GM21786 (cell line): ENCODE results near the gene RNU7-1.

Experiments
- ATAC-seq: cut with Tn5 transposase; IDR thresholded peaks from one replicate; pipeline ENCODE4 v1.9.1; 2021; ENCODE audit not compliant: unreplicated experiment

RNU7-1 gene

DNA sequence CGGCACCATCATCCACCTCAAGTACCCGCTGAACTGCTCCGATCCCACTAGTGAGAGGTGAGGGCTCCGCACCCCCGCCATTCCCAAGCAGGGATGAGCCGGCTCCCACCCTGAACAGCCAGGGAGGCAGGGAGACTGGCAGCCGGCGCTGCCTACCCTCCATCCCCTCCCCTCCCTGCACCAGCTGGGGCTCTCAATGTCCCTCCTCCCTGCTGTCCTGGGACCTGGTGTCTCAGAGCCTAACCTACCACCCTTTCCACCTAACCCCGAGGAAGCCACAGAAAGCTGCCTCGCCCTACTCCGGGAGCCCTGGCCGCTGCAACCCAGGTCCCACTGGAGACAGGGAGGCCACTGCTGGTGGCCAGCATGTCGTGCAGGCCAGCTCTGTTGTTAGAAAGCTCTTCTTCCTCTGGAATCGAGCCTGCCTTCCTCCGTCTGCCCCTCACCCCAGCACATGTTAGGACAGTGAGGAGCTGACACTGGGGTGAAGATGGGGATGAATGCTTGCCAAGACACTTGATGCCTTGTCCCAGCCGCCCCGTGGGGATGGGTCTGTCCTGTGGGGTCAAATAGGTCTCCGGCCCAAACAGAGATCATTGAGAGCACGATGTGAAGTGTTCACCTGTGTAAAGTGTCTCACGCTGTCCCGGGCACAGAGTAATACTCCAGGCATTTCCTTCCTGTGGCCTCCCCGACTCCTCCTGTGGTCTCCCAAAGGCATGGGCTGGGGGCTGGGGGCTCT is 8.7 kb downstream of the RNU7-1 start:
- ATAC-seq = no peak

DNA sequence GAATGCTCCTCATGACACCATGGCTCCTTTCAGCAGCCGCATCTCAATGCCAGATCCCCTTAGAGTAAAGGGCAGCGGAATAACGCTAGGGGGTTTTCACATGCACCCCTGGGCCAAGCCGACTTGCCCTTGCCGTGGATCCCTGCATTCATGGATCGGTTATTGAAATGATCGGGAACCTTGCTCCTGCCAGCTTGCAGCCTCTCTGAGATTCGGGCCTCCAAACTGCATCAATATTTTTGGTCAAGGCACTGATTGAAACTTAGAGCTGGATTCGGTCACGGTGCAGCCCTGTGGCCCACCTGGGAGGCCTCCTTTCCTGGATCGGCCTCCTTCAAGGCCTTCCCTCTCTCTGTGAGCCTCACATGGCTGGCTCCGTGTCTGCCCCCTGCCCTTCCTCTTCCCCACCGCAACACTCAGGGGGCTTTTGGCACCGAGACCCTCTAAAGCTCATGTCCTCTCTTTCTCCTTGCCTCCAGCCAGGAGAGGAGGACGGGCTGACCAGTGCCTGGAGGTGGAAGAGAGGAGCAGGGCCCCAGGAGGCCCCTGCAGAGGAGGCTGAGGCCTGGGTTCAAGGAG is 9.3 kb downstream of the RNU7-1 start:
- no peak for ATAC-seq

DNA sequence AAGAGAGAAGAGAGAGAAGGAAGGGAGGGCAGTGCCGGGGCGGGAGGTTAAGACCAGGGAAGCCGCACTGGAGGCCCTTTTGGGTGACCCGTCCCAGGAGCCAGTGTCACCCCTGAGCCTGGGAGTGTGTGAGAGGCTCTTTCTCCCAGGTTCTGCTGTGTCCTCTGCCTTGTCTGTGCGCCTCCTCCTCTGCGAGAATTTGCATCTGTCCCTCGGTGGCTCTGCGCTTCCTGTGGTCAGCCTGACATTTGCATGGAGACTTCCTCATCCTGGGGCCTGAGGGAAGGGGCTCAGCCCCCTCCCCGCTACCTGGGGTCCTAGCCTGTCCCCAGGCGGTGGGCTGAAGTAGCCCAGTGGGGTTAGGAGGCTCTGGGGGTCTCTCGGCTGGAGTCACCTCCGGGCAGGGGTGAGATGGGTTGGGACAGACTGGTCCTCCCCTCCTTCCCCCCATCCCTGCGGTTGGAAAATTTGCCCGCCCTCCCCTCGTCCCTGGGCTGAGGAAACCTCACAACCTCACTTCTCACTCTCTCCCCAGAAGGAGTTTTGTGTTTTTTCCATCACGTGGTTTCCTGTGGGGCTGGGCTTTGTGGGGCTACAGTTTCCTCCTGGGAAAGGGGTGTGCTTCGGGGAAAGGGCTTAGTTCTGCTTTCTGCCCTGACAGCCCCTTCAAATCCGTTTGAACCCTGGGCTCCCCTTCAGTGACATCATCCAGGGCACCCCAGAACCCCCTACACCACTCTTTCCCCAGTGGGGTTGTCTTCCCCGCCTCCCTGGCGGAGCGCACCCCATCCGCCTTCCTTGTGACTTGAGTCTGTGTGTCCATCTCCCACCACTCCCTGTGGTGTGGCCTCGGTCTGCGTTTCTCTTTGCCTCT is 10.1 kb downstream of the RNU7-1 start:
- peak; percentile 43 for ATAC-seq

DNA sequence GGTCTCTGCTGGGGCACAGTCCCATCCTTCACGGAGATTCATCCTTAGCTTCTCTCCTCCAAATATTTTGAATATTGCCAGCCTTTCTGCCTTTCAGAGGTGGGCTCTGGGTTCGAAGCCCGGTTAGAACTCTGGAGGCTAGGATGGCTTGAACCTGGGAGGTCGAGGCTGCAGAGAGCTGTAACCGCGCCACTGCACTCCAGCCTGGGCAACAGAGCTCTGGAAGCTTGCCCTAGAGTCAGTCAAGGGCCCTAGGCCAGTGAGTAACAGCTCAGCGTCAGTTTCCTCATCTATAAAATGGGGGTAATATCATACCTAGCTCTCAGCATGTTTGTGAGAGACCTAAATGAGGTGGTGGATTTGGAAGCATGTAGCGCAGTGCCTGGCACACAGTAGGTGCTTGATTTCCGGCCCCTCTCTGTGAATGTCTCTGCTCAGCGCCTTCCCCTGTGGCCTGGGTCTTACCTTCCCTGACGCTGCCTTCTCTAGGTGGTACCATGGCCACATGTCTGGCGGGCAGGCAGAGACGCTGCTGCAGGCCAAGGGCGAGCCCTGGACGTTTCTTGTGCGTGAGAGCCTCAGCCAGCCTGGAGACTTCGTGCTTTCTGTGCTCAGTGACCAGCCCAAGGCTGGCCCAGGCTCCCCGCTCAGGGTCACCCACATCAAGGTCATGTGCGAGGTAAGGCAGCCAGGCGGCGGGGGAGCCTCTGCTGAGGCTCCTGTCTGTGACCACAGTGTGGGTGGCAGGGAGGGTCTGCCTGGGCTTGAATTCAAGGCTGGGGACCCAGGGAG is 10.9 kb downstream of the RNU7-1 start:
- ATAC-seq = no peak

DNA sequence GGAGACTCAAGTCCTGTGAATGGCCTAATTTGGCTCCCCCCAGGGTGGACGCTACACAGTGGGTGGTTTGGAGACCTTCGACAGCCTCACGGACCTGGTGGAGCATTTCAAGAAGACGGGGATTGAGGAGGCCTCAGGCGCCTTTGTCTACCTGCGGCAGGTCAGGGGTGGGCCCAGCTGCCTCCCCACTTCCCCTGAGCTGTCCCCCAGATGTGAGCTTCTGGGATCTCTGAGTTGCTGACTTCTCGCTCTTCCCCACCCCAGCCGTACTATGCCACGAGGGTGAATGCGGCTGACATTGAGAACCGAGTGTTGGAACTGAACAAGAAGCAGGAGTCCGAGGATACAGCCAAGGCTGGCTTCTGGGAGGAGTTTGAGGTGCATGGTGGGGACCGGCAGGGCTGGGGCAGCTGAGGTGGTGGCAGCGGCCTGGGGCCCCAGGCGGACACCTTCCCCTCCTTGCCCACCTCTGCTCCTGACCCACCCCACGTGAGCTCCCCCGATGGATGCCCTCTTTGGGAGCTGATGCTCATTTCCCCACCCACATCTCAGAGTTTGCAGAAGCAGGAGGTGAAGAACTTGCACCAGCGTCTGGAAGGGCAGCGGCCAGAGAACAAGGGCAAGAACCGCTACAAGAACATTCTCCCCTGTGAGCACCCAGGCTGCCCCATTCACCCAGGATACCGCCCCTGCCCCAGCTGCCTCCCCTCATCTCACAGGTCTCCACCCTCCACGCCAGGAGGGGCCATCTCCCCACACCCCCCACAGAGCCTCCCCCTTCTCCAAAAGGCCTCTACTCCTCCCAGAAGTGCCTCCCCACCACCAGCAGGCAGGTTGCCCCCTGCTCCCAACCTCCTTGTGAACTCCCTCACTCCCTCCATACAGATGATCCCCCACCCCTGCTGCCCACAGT is 11.7 kb downstream of the RNU7-1 start:
- no peak for ATAC-seq

DNA sequence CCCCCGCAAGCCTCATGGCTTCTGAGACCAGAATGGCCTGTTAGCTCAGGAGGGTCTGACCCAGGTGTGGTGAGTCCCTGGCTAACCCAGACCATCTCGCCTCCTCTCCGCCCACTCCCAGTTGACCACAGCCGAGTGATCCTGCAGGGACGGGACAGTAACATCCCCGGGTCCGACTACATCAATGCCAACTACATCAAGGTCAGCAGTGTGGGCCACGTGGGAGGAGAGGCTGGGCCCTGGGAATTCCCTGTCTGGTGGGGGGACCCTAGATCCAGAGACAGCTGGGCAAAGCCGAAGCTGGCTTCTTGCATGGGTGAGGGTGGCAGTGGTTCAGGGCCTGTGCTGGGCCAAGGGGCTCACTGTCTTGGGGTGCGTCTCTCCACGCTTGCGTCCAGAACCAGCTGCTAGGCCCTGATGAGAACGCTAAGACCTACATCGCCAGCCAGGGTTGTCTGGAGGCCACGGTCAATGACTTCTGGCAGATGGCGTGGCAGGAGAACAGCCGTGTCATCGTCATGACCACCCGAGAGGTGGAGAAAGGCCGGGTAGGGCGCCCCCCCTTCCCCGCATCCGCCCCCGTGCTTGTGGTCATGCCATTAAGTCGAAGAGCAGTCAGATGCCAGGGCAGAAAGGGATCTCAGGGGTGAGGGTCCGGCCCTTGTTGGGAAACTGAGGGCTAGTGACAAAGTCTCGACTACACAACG is 12.6 kb downstream of the RNU7-1 start:
- ATAC-seq = no peak

DNA sequence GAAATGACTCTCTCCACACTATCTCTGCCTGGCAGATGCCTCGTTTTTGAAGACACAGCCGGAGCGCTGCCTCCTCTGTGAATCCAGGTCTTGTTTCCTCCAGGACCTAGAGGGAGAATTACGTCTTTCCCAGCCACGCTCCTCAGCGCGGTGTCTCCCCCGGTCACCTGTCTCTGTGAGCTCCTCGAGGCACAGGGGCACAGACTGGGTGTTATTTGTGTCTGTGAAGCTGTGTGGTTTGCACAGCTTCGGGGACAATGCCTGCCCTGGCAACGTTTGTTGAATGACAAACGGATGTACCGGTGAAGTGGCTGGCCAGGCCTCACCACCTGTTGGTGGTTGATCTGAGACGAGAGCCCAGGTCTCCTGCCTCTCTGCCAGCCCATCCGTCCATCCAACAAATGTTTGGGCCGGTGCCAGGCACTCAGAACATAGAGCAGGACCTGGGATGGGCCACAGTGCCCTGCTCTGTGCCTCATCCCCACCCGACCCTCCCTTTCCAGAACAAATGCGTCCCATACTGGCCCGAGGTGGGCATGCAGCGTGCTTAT is 13.6 kb downstream of the RNU7-1 start:
- no peak for ATAC-seq

DNA sequence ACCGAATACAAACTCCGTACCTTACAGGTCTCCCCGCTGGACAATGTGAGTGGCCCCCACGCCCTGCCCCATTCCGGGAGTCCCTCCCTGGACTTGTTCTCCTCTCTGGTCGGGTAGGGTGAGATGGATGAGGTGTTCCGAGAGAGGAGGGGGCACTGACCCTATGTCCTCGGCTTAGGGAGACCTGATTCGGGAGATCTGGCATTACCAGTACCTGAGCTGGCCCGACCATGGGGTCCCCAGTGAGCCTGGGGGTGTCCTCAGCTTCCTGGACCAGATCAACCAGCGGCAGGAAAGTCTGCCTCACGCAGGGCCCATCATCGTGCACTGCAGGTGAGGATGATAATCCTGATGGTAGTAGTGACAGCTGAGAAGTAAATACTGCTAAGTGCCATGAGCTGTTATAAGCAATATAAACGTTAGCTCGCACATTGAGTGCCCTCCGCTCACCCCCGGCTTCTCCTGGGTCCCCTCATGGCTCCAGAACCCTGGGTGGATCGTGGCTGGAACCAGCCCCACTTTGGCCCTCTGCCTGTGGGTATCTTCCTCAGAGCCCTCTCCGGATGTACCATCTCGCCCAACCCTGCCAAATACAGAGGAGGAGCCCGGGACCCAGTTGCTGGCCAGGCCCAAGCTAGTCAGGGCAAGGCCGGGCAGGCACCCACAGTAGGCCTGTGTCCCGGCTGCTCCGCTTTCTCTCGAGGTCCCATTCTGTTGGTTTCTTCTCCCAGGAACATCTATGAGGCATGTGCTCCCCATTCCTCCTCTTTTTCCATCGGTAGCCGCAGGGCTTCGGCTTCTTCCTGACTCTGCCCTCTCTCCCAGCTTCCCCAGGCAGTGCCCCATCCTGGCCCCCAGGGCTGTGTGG is 14.4 kb downstream of the RNU7-1 start:
- ATAC-seq = no peak

DNA sequence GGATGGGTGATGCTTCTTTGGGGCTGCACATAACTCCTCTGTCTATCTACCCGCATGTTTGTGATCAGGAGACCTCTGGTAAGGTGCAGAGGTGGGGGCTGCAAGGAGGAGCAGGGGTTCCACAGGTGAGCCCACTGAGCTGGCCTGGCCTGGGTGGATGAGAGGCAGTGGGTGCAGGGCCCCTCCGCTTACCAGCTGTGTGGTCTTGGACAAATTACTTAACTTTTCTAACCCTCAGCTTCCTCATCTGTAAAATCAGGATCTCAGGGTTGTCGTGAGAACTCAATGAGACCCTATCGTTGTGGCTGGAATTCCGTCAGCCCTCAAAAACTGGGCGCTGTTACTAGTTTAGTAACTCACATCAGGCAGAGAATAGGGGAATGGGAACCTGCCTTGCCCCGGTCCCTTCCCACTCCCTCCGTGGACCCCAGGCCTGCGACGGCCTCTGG is 15.0 kb downstream of the RNU7-1 start:
- no peak for ATAC-seq

DNA sequence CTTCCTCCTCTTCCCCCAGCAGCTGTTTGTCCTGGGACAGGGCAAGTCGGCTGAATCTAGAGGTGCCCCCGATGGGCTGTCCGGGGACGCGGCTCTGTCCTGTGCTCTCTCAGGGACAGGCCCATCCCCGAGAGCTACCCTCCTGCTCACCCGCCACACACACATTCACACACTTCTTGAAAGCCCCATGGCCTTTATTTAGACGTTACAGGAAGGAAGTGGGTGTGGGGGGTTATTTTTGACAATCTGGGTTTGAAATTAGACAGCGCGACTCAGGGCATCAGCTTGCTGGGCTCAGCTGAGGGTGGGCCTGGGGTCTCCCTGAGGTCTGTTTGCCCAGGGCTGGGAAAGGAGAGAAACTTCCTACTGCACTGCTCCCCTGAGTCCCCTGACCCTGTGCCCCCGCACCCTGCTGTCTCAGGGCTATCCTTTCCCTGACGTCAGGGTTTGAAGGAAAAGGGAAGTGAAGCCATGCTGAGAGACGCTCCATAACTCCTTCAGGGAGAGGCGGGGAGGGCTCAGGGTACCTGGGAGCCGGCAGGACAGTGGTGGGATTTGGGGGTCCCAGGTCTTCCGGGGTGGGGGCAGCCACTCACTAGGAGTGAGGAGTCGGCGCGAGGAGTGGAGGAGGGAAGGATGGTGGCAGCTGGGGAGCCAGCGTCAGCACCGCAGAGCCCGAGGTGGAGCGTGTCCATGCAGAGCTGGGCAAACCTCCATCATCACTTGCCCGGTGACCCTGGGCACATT is 15.6 kb downstream of the RNU7-1 start:
- peak; percentile 61 for ATAC-seq

DNA sequence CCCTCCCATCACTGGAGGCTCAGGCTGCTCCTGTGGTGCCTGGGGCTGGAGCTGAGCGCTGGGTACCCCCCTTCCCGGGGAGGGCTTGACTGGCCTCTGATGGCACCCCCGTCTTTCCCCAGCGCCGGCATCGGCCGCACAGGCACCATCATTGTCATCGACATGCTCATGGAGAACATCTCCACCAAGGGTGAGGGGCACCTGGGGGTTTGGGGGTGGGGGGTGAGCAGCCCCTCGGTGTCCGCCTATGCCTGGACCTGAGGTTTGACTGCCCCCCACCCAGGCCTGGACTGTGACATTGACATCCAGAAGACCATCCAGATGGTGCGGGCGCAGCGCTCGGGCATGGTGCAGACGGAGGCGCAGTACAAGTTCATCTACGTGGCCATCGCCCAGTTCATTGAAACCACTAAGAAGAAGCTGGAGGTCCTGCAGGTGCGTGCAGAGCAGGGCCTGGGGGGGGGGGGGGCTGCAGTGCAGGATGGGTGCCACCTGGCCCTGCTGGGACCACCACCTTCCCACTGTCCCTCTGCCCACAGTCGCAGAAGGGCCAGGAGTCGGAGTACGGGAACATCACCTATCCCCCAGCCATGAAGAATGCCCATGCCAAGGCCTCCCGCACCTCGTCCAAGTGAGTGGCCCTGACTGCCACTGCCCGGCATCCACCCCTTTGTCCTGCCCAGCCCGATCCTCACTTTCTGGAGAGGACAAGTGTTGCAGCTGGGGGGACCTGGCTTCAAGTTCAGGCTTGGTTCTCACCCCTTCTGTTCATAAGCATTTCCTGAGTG is 16.4 kb downstream of the RNU7-1 start:
- no peak for ATAC-seq

DNA sequence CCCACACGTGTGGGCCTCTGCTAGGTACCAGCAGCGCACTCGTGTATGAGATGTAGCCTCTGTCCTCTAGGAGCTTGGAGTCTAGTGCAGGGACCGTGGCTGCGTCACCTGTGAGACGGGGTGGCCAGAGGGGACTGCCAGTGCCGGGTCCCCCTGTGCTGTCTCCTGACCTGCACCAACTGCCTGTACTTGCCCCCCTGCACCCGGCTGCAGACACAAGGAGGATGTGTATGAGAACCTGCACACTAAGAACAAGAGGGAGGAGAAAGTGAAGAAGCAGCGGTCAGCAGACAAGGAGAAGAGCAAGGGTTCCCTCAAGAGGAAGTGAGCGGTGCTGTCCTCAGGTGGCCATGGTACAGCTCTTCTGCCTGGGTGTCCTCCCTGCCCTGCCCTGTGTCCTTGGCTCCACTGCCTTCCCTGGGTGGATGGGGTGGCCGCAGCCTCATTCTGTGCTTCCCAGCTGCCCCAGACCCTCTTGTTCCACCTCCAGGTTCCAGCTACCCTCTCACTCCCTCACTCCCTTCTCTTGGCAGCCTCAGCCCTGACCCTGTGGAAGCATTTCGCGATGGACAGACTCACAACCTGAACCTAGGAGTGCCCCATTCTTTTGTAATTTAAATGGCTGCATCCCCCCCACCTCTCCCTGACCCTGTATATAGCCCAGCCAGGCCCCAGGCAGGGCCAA is 17.1 kb downstream of the RNU7-1 start:
- ATAC-seq = no peak

DNA sequence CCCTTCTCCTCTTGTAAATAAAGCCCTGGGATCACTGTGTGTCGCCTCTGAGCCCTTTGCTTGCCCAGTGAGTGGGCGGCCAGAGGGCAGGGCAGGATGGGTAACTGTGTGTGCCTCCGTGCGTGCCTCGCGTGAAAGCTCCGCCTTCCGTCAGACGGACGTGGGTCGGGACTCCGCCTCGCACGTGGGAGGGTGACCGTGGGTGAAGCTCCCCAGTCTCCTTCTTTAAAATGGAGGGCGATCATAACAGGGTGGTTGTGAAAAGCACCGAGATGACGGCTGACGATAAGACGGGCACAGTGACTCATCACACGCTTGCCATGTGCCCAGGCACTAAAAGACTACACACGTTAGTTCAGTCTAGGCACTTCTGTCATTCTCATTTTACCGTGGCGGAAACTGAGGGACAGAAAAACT is 17.7 kb downstream of the RNU7-1 start:
- no peak for ATAC-seq

DNA sequence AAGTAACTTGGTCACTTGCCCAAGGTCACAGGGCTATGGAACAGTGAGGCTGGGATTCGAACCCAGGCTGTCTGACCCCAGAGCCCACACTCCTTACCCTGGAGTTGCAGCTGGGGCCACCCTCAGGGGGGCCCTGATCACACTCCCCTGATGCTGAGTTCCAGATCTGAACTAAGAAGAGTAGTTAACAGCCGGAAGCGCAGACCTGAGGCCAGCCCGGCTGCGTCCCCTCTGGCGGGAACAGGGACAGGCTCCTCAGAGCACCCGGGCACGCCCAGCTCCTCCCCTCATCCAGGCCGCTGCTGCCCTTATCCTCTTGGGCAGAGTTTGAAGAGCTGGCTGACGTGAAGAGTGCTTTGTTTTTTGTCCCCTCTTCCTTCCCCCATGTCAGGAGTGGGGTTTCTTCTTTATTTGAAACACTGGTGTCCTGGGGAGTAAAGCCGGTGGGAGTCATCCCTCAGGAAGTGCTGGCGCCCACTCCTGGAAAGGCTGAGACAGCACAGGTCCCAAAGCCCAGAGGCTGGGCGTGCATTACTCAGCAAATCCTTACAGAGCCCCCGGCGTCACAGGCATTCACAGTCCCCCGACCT is 18.2 kb downstream of the RNU7-1 start:
- ATAC-seq = no peak

DNA sequence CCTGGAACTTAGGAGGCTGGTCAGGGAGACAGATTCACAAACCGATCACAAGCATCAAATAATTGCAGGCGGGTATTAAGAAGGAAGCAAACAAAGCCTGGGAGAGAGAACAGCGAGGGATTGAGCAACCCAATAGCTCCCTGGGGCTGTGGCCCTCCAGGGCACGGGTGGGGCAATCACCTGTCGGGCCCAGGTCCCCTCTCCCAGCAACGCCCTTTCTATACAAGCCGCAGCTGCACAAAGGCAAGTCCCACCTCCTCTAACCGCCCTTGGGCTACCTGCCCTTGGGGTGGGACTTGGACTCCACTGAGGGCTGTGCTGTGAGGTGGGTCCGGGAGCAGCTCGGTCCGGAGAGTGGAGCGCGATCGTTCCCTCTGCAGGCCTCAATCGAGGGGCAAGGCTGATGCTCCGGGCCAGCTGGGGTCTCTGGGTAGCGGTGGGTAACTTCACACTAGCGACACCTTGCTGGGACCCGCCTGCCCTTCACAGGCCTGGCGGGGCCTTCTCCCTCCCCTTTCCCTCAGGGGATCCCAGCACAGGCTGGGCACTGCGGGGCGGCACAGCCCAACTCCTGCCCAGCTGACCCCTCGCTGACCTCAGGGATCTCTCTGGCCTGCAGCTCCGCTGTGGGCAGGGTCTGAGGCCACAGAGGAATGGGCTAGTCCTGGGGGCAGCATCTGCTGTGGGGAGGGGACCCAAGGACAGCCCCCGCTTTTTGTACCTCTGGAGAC is 18.8 kb downstream of the RNU7-1 start:
- no peak for ATAC-seq
